Non-pigmented ciliary epithelial cell (primary cell): ENCODE measurements around the gene ADCK2.
"Not testable (repeated sequence)": the region's sequence is repeated elsewhere in the genome, so short reads cannot be mapped to it uniquely, and the experiment has no call there.

ENCODE experiments used
- DNase-seq: peaks from one replicate; pipeline ENCODE4 v3.0.0-alpha.2; 2010; ENCODE audit warnings: low read depth

ADCK2 gene

DNA sequence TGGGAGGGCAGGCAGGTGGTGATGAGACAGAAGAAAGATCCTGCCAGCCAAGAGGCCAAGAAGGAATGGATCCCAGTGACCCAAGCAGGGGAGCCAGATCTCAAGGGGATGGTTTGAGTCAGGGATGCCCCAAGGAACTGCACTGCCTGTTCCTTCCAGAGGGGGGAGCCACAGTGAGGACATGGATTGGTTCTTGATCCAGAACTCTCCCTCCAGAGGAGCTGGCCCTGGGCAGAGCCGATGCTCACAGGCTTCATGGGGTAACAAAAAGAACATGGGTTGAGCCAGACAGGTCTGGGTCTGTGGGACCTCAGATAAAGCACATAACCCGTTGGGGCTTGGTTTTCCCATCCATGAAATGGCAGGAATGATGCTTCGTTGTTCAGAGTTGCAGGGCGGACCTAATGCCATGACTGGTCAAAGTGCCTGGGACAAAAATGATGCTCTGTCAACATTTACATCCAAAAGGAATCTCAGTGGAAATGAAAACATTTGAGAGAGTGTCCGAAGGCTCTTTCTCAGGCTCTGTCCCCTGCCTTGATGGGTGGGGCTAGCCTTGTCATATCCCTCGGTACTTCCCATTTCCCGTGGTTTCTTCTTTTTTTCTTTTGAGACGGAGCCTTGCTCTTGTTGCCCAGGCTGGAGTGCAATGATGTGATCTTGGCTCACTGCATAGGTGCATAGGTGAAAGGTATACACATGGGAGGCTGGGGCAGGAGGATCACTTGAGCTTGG is 27.4 kb upstream of the ADCK2 start:
- no peak for DNase-seq

DNA sequence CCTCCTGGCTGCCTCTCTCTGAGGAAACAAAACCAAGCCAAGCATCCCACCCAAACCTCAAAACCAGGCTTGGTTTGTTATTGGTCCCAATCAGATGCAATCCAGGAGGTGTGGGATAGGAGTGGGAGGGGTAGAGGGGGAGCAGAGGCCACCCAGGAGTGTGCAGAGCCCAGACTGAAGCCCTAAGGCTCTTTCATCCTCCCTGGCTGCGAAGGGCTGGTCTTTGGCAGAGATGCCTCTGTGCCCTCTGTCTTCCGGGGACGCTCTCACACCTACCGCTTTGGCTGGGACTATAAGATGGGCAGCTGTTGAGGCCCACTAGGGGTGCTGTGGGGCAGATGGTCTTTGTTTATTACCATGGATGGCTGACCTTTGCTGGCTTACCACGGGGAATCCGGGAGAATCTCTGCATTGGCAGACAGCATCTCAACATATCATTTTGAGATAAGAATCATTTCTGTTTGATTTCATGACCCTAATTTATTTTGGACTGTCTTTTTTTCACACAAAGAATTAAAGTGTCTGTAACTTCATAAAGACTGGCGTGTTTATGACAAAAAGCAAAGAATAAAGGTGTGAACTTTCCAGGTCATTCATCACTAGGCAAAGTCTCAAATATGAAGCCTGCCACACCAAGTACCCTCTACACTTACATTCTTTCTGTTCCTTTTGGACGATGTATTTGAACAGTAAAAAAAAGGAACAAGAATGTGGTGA is 25.7 kb upstream of the ADCK2 start:
- no peak for DNase-seq

DNA sequence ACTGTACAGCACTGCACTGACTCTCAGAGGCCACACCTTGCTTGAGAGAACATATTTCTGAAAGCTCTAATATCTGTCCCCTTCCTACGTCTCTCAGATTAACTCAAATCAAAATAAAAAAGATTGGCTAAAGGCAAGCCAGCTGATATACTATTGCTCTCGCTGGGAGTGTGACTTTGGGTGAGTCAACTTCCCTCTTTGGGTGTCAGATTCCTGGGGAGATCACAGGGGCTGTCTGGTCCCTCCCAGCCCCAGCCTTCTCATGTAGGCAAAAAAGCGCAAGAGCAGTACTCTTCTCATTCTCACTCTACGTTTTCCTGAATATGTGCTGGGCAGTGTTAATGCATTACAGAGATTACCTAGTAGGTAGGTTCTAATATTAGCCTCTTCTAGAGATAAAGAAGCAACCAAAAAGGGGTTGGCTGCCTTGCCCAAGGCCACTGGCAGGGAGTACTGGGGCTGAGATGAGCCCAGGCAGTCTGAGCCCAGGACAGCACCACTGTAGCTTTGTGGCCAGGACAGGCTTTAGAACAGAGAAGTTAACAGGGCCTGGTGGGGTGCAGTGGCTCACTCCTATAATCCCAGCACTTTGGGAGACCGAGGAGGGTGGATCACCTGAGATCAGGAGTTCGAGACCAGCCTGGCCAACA is 23.1 kb upstream of the ADCK2 start:
- no peak for DNase-seq

DNA sequence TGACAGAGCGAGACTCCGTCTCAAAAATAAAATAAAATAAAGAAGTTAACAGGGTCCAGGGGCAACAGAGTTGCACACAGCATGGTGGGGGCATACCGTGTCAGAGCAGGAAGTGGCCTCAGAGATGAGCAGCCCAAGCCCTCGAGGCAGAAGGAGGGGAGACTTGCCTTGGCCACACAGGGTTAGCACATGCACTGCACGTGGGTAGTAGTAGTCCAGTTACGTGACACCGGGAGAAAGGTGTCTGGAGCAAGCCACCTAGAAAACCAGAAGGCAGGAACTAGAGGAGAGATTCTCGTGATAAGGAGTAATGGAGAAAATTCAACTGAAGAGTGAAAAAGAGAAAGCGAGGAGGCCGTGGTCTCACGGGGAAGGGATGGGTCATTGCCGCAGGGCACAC is 22.4 kb upstream of the ADCK2 start:
- no peak for DNase-seq

DNA sequence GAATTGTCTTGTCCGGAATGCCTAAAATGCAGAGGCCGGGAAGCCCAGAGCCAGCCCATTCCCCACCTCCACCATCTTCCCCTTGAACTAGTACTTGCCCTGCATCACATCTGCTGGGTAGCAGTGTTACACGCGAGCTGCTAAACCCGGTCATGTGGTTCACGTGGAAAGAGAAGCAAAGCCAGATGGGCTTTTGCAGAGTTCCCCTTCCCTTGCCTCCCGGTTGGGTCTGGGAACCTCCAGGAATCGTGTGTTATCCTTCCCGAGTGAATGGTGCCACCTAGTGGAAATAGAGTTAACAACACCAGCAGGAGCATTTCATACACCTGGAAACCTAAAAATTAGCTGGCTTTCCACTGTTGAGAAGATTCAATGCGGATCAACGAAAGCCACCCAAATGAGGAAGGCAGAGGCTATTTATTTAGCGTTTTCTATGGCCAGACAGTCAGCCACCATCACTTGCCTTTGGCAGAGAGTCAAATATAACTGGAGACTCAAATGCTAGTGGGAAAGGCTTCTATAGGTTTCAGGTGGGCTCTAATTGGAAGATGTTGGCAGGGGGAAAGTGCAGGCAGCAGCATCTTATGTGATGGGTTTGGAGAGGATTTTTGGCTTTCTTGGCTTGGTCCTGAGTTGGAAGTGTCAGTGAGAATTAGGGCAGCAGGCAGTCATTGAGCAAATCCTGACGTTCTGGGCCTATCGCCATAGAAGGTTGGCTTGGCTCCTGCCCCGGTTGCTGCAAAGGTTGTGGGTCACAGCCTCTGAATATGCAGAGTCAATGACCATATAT is 19.2 kb upstream of the ADCK2 start:
- DNase-seq: no peak

GRCh38 chr7:140654109-140654387 is 18.7 kb upstream of the ADCK2 start:
- no peak for DNase-seq

- no peak for DNase-seq
Measured at GRCh38 chr7:140654661-140655060, 18.1 kb upstream of the ADCK2 start.

DNA sequence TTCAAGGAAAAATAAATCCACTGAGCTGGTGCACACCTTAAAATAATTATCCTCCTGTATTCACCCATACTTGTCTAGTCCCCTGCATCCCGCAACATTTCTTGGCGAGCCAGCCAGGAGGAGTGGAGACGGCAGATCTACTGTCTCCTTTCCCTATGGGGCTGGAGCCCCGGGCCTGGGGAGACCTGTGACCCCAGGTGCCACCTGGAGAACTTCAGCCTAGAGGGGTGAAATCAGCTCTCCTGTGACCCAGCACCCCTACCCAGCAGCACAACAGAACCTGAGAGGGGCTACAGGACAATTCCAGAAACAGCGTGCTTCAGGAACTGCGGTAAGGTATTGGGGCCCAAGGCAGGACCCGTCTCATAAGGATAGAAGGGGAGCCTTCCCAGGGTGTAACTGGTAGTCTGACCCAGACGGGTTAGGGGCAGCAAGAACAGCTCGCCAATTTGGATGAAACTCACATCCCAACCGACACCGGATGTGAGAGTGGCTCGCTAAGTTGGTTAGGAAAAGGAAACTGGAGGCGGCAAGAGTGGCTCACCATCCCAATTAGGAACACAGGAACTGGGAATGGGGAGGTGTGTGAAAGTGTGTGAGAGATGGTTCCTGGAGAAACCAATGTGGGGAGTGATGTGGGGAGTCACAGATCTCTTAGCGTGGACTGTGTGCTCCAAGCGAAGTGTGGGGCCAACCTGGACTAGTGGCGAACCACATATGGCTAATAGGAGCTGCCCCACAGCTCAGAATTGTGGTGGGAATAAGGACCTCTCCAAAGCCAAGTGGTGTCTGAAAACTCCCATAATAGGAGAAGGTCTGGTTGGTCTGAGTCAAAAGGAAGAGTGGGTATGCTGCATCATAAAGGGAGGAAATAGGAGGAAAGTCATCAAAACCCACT is 17.0 kb upstream of the ADCK2 start:
- DNase-seq: no peak

DNA sequence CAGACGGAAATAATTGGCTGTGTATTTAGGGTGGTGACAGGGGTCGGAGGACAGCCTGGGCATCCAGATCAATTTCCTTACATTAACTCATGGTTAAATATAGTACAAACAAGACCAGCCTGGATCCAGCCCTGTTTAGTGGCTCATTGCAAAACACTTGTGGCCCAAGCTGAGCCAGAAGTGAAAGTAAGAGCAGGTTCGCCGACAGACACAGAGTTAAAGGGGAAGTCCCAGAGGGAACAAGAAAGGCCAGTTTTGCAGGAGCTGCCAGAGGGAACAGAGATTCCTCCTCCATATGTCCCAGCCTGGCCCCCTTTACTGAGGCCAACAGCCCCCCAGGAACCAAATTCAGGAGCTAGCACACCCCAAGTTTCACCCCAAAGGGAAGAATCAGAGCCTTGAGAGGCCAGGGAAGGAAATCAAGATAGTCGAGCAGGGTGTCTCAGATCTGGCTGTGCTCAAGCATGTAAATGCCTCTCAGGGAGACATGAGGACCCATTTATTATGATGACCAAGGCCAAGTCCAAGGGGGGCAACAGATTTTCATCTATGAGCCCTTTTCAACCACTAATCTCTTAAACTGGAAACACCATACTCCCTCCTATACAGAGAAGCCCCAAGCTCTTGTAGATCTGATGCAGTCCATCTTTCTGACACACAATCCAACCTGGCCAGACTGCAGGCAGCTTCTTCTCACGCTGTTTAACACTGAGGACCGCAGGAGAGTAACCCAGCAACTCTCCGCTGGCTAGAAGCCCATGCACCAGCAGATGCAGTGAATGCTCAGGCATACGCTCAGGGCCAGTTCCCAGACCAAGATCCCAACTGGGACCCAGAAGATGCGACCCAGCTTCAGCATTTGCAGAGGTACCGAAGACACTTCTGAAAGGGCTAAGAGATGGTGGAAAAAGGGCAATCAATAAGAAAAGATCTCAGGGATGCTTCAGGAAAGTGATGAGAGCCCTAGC is 15.9 kb upstream of the ADCK2 start:
- no peak for DNase-seq

- no peak for DNase-seq
Measured at GRCh38 chr7:140657891-140658290, 14.9 kb upstream of the ADCK2 start.

- DNase-seq: no peak
Measured at GRCh38 chr7:140659856-140660255, 12.9 kb upstream of the ADCK2 start.

GRCh38 chr7:140661124-140661523 is 11.6 kb upstream of the ADCK2 start:
- no peak for DNase-seq

- not testable (repeated sequence) for DNase-seq
Measured at GRCh38 chr7:140662938-140663337, 9.8 kb upstream of the ADCK2 start.

DNA sequence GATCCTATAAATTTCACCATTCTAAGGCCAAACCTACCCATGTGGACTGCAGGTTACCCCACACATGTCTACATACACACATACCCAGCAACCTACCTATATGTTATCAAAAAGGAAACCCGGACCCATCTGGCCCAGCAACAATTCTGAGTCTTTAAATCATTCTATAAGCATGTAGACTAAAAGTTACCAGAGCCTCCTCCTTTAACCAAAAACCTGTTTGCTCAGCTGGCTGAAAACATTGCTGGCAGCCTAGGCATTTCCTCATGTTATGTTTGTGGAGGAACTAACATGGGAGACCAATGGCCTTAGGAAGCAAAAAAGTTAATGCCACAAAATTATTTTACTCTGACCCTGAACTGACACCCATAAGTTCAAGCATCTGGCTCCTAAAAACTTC is 5.3 kb upstream of the ADCK2 start:
- DNase-seq: no peak

GRCh38 chr7:140668641-140669040 is 4.1 kb upstream of the ADCK2 start:
- DNase-seq: no peak

- DNase-seq: no peak
Measured at GRCh38 chr7:140669352-140669751, 3.4 kb upstream of the ADCK2 start.

DNA sequence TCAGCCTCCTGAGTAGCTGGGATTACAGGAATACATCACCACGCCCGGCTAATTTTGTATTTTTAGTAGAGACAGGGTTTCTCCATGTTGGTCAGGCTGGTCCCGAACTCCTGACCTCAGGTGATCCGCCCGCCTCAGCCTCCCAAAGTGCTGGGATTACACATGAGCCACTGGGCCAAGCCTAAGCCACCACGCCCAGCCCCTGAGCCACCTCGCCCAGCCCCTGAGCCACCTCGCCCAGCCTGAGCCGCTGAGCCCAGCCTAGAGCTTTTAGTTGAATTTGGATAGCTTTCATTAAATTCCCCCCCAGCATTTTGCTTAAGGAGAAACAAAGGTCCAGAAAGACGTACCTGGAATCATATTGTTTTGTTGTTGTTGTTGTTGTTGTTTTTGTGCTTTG is 2.9 kb upstream of the ADCK2 start:
- not testable (repeated sequence) for DNase-seq

GRCh38 chr7:140670343-140670935 is 2.3 kb upstream of the ADCK2 start:
- no peak for DNase-seq

DNA sequence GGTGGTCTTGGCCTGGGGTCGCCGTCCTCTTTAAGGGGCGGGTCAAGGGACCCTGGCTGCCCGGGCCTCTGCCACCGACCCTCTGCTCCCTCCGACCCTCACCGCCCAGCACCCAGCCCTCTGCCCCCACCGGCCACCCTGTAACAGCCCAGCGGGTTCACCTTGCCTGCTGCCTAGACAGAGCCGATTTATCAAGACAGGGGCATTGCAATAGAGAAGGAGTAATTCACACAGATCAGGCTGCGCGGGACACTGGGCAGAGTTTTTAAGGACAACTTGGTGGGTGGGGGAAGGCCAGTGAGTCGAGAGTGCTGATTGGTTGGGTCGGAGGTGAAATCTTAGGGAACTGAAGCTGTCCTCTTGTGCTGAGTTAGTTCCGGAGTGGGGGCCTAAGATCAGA is 779 bp upstream of the ADCK2 start:
- no peak for DNase-seq
